ENCODE data around the gene BRPF1. TPM values are rescaled to one million over a fixed set of nuclear protein-coding genes. Genes with fewer than 3 reads are reported as not detected.

The BRPF1 gene
- total RNA-seq, 3 donors from 2014 or later = 14.3 to 23.7 (median 15.6) TPM

DNA sequence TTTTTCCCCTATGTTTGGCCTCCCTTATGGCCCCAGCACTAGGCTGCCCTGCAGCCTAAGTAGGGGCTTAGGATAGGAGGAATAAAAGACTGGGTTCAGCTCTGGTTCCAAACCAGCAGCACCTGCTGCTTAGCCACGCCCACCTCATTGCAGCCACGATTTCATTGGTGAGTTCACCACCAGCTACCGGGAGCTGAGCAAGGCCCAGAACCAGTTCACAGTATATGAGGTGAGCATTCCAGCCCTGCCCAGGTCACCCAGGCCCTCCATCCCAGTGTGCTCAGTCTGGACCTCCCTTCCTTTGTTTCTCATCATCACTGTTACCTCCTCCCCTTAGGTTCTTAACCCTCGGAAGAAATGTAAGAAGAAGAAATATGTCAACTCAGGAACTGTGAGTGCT is 16.4 kb upstream of the BRPF1 start:
- Histone ChIP-seq H3K36me3 (ENCODE audit: low read depth) (no peaks in the 10 kb centered on the region), H3K9me3 (no peaks in the 10 kb centered on the region), H3K4me3 (no peak overlapping the region), H3K4me1 (ENCODE audit: low read depth) (no peaks in the 10 kb centered on the region)
- ATAC-seq = peak; percentile 63
- TF ChIP-seq, protein P1, sequence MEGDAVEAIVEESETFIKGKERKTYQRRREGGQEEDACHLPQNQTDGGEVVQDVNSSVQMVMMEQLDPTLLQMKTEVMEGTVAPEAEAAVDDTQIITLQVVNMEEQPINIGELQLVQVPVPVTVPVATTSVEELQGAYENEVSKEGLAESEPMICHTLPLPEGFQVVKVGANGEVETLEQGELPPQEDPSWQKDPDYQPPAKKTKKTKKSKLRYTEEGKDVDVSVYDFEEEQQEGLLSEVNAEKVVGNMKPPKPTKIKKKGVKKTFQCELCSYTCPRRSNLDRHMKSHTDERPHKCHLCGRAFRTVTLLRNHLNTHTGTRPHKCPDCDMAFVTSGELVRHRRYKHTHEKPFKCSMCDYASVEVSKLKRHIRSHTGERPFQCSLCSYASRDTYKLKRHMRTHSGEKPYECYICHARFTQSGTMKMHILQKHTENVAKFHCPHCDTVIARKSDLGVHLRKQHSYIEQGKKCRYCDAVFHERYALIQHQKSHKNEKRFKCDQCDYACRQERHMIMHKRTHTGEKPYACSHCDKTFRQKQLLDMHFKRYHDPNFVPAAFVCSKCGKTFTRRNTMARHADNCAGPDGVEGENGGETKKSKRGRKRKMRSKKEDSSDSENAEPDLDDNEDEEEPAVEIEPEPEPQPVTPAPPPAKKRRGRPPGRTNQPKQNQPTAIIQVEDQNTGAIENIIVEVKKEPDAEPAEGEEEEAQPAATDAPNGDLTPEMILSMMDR (IDR thresholded peaks at IDR 0.05) = no peak
- intact Hi-C loops (cut with DNase I, micrococcal nuclease) = no loop called here
- DNase-seq = peak in 1 of 3 donors; percentile 26

DNA sequence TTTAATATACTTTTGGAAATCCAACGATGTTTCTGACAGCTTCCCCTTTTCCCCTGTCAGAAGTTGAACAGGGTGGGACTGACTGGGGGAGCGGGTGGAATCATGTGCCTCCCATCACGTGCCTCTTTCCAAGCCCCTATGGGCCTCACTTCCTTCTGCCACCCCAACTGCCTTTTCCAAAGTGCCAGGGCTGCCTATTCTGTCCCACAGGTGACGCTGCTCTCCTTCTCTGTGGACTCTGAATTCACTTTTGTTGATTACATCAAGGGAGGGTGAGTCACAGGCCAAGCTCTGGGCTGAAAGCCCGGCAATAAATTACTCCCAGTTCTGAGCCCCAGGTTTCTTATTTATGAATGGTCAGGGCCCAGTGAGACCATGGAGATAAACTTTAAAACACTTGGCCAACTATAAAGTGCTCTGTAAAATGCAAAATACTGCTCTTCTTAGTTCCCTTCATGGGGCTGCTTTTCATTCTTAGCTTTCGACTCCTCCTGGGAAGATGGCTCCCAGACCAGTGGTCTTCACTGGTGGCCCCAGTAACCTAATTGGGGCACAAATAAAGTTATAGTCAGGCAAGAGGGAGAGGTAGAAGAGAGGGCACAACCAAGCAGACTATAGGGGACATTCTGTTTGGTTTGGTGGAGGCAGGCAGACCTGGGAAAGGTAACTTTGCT is 15.6 kb upstream of the BRPF1 start:
- TF ChIP-seq, protein P1 (IDR thresholded peaks at IDR 0.05) = peak; percentile 56
- ATAC-seq (peak; percentile 98), DNase-seq (peak; percentile 58 to 76 (median 72))
- H3K9me3 ChIP-seq = no peaks in the 10 kb centered on the region
- no peak overlapping the region for H3K4me3 ChIP-seq
- no peaks in the 10 kb centered on the region for H3K4me1 ChIP-seq (ENCODE audit: low read depth)
- no peaks in the 10 kb centered on the region for H3K36me3 ChIP-seq (ENCODE audit: low read depth)
- intact Hi-C loops (cut with DNase I, micrococcal nuclease) = no loop called here

DNA sequence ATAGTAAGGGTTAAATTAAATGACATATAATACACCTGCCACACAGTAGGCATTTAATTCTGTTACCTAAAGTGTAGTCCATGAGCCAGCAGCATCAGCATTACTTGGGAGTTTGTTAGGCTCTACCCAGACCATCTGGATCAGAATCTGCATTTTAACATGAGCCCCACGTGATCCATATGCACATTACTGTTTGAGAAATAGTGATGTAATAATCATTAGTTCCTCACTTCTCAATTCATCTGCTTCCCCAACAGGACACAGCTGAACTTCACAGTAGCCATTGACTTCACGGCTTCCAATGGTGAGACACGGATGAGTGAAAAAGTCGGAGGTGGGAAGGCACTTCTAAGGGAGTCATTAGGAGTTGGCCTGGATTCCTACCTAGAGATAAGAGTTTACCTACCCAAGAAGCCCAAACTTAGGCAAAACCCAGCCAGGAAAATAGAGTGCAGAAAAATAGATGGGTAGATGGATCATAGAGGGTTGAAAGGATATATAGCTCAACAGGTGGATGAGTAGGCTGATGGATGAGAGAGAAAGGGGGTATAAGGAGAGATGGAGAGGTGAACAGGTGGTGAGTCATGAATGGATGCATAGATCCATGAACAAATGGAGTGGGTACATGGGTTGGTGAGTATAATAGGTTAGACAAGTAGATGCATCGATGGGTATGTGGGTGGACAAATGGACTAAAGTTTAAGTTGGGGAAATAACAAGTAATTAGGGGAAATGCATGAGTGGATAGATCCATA is 14.6 kb upstream of the BRPF1 start:
- no peak overlapping the region for H3K4me3 ChIP-seq
- H3K9me3 ChIP-seq = no peaks in the 10 kb centered on the region
- TF ChIP-seq, protein P1 (IDR thresholded peaks at IDR 0.05) = no peak
- ATAC-seq (no peak), DNase-seq (no peak)
- no peaks in the 10 kb centered on the region for H3K4me1 ChIP-seq (ENCODE audit: low read depth)
- H3K36me3 ChIP-seq (ENCODE audit: low read depth) = no peaks in the 10 kb centered on the region
- intact Hi-C loops (cut with DNase I, micrococcal nuclease) = no loop called here

DNA sequence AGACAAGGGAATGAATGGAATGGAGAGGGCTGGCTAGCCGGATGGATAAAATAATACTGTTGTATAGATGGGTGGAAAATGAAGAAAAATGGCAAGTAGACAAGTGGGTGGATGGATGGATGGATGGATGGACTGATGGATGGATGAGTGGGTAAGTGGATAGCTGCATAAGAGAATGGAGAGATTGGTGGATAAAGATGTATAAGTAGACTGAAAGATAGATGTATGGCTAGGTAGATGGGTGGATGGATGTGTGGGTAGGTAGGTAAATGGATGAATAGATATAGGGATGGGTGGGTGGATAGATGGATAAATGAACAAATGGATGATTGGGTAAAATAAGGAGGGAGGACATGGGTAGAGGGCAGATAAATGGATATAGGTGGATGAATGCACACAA is 14.0 kb upstream of the BRPF1 start:
- no peak for DNase-seq
- ATAC-seq = no peak

DNA sequence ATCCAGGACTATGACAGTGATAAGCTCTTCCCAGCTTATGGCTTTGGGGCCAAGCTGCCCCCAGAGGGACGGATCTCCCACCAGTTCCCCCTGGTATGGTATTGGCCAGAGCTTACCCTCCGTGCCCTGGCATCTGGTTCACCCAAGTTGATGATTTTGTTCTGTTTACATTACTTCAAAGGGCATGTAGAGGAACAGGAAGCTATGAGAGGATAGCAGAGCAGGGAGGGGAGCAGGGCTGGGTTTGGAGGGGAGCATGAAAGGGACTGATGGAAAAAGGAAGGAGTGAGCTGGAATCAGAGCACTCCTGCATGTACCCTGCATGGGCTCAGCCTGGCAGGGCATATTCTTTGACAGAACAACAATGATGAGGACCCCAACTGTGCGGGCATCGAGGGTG is 13.4 kb upstream of the BRPF1 start:
- no peak overlapping the region for H3K4me3 ChIP-seq
- H3K4me1 ChIP-seq (ENCODE audit: low read depth) = no peaks in the 10 kb centered on the region
- no peak for DNase-seq
- no peak for ATAC-seq
- H3K36me3 ChIP-seq (ENCODE audit: low read depth) = no peaks in the 10 kb centered on the region
- intact Hi-C loops (cut with DNase I, micrococcal nuclease) = no loop called here
- no peaks in the 10 kb centered on the region for H3K9me3 ChIP-seq
- TF ChIP-seq, protein P1 (IDR thresholded peaks at IDR 0.05) = no peak

More for the DNA sequence above, 14.0 kb upstream of the BRPF1 start:
- Histone ChIP-seq H3K4me3 (no peak overlapping the region), H3K36me3 (ENCODE audit: low read depth) (no peaks in the 10 kb centered on the region), H3K4me1 (ENCODE audit: low read depth) (no peaks in the 10 kb centered on the region), H3K9me3 (no peaks in the 10 kb centered on the region)
- TF ChIP-seq, protein P1 (IDR thresholded peaks at IDR 0.05) = no peak
- intact Hi-C loops (cut with DNase I, micrococcal nuclease) = no loop called here
